ENCODE results near the gene EPB41L5. TPM values are rescaled to one million over a fixed set of nuclear protein-coding genes. Genes with fewer than 3 reads are reported as not detected.

EPB41L5 gene
- total and polyA plus RNA-seq, 10 of the 15 experiments (the other 5 are each of a cell fraction or from before 2014, with no cell fraction given): 2.1 to 20.4 (median 8.2) TPM

GRCh38 chr2:120105360-120105759, 92.5 kb downstream of the EPB41L5 start (continued):
- TF ChIP-seq SIX5 (IDR thresholded peaks at IDR 0.05; ENCODE audit: low read depth, low read length, severe bottlenecking) (no peak), CHD1 (IDR thresholded peaks at IDR 0.05; ENCODE audit: low read depth, low read length) (no peak), GABPA (IDR thresholded peaks at IDR 0.05; ENCODE audit: low read depth) (peak; percentile 64), ZZZ3 (IDR thresholded peaks at IDR 0.05; ENCODE audit: control insufficient read depth, insufficient read length, low read depth) (no peak), YBX1 (IDR thresholded peaks at IDR 0.05) (no peak), POLR2AphosphoS5 (IDR thresholded peaks at IDR 0.05; ENCODE audit: low read length) (no peak), JUNB (IDR thresholded peaks at IDR 0.05) (peak; percentile 100), IRF5 (IDR thresholded peaks at IDR 0.05; ENCODE audit: borderline replicate concordance) (no peak), ZNF207 (IDR thresholded peaks at IDR 0.05; ENCODE audit: borderline replicate concordance) (no peak), RFX5 (IDR thresholded peaks at IDR 0.05; ENCODE audit: low read depth, low read length) (no peak), WRNIP1 (IDR thresholded peaks at IDR 0.05; ENCODE audit: borderline replicate concordance, low read depth, low read length) (no peak), EP300 (IDR thresholded peaks at IDR 0.05; ENCODE audit: borderline replicate concordance in 1 of 2, control insufficient read depth in 1 of 2, low read depth in 2 of 2, low read length in 2 of 2) (peak; percentile 49 to 54; a peak in 2 of 4 replicates), ATF2 (IDR thresholded peaks at IDR 0.05; ENCODE audit: low read length) (peak; percentile 92), NRF1 (conservative IDR thresholded peaks at IDR 0.05; ENCODE audit: low read depth, low read length) (no peak), GATAD2B (conservative IDR thresholded peaks at IDR 0.05; ENCODE audit: low read depth) (no peak), EED (IDR thresholded peaks at IDR 0.05; ENCODE audit: low read depth) (no peak), PML (IDR thresholded peaks at IDR 0.05; ENCODE audit: low read length) (0 out of 2 replicates have a peak, but pooled peaks have one; percentile 63), CBFB (IDR thresholded peaks at IDR 0.05; ENCODE audit: low read depth) (no peak), KDM1A (IDR thresholded peaks at IDR 0.05; ENCODE audit: borderline replicate concordance) (no peak), RAD51 (IDR thresholded peaks at IDR 0.05) (no peak), PAX8 (IDR thresholded peaks at IDR 0.05) (no peak), BCL11A (IDR thresholded peaks at IDR 0.05; ENCODE audit: low read depth, low read length) (peak; percentile 83), ETV6 (conservative IDR thresholded peaks at IDR 0.05 in 1 of 2, IDR thresholded peaks at IDR 0.05 in 1 of 2; ENCODE audit: borderline replicate concordance in 1 of 2, low read depth in 1 of 2) (peak in 1 of 2 experiments; percentile 38; a peak in 1 of 4 replicates), CHD2 (IDR thresholded peaks at IDR 0.05; ENCODE audit: borderline replicate concordance, low read depth, low read length) (no peak), POU2F2 (IDR thresholded peaks at IDR 0.05; ENCODE audit: borderline replicate concordance, low read depth, low read length) (no peak), MEF2A (IDR thresholded peaks at IDR 0.05; ENCODE audit: insufficient read depth, low read depth, low read length) (peak; percentile 95), SMAD1 (IDR thresholded peaks at IDR 0.05; ENCODE audit: low read depth, partially characterized antibody) (no peak), TCF12 (IDR thresholded peaks at IDR 0.05; ENCODE audit: low read depth, low read length) (no peak), ZNF217 (IDR thresholded peaks at IDR 0.05) (no peak; the same call in 1 of the 2 replicates), BRCA1 (IDR thresholded peaks at IDR 0.05; ENCODE audit: low read depth, low read length) (no peak), BCL3 (IDR thresholded peaks at IDR 0.05; ENCODE audit: borderline replicate concordance, insufficient read depth, low read depth, low read length, poor library complexity, severe bottlenecking) (peak; percentile 74)

All from GM12878 (cell line).